ENCODE results near the gene OR8D2.

OR8D2 gene

DNA sequence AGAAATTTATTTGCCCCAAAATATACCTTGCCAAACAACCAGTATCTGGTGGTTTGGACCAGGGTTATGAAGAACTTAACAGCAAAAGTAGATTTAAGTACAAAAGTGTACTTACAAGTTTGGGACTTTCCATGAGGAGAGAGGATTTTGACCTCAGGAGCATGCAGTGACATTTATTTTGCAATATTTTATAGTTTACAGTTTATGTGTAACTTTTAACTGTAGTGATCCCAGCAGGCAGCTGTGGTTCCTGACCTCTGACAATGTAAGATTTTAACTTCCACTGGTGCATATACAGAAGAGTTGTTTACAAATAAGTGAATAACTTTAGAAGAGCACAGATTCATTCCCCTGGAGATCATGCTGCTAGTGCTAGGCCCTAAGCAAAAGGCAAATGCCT lies 12.9 kb downstream of the OR8D2 start:
- TF ChIP-seq, protein P1, sequence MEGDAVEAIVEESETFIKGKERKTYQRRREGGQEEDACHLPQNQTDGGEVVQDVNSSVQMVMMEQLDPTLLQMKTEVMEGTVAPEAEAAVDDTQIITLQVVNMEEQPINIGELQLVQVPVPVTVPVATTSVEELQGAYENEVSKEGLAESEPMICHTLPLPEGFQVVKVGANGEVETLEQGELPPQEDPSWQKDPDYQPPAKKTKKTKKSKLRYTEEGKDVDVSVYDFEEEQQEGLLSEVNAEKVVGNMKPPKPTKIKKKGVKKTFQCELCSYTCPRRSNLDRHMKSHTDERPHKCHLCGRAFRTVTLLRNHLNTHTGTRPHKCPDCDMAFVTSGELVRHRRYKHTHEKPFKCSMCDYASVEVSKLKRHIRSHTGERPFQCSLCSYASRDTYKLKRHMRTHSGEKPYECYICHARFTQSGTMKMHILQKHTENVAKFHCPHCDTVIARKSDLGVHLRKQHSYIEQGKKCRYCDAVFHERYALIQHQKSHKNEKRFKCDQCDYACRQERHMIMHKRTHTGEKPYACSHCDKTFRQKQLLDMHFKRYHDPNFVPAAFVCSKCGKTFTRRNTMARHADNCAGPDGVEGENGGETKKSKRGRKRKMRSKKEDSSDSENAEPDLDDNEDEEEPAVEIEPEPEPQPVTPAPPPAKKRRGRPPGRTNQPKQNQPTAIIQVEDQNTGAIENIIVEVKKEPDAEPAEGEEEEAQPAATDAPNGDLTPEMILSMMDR (IDR thresholded peaks at IDR 0.05; ENCODE audit: low read depth, low read length) = no peak
- Histone ChIP-seq H3K27ac (no peak overlapping the region), H3K27me3 (ENCODE audit: insufficient read depth, low read depth, severe bottlenecking) (no peaks in the 10 kb centered on the region), H3K9me3 (ENCODE audit: severe bottlenecking) (no peaks in the 10 kb centered on the region), H3K4me3 (ENCODE audit: low read depth, low read length) (no peak overlapping the region), H3K36me3 (no peaks in the 10 kb centered on the region)
- DNase-seq = no peak

DNA sequence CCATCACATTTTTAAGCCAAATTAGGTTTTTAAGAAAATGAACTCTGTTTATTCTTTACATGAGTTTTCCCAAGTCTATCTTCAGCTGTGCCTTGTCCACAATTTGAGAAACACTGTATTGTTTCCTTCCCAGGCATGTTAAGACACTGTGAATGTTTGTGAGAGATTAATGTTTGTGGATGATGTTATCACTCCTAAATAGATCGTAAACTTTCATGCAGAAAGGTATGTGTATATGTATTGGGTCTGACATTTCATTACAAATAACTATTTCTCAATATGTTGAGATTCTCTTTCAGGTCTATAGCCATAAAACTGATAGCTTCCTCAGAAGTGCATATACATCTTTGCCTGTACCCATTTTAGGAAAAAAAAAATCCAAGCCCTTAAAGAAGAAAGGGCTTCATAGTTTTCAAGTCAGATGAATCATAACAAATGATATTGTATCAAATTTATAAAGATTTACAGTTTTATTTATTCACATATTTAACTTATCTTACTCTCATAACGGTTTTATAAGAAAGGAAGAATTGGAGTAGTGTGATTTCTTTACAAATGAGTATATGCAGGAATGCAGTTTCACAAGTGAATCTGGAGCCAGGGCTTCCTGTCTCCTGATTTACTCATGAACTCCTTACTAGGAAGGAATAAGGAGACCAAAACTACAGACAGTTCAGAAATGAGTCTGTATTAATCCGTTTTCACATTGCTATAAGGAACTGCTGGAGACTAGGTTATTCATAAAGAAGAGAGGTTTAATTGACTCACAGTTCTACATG lies 17.5 kb downstream of the OR8D2 start:
- Histone ChIP-seq H3K27ac (no peak overlapping the region), H3K27me3 (ENCODE audit: insufficient read depth, low read depth, severe bottlenecking) (no peaks in the 10 kb centered on the region), H3K36me3 (no peaks in the 10 kb centered on the region), H3K4me3 (ENCODE audit: low read depth, low read length) (no peak overlapping the region), H3K9me3 (ENCODE audit: severe bottlenecking) (no peaks in the 10 kb centered on the region)
- TF ChIP-seq, protein P1 (IDR thresholded peaks at IDR 0.05; ENCODE audit: low read depth, low read length) = no peak
- DNase-seq = no peak

GRCh38 chr11:124301548-124301947 lies 18.4 kb downstream of the OR8D2 start:
- Histone ChIP-seq H3K36me3 (no peaks in the 10 kb centered on the region), H3K9me3 (ENCODE audit: severe bottlenecking) (no peaks in the 10 kb centered on the region), H3K27ac (no peak overlapping the region), H3K4me3 (ENCODE audit: low read depth, low read length) (no peak overlapping the region), H3K27me3 (ENCODE audit: insufficient read depth, low read depth, severe bottlenecking) (no peaks in the 10 kb centered on the region)
- DNase-seq = no peak
- TF ChIP-seq, protein P1 (IDR thresholded peaks at IDR 0.05; ENCODE audit: low read depth, low read length) = no peak

GRCh38 chr11:124297921-124298320 lies 22.1 kb downstream of the OR8D2 start:
- Histone ChIP-seq H3K9me3 (ENCODE audit: severe bottlenecking) (no peaks in the 10 kb centered on the region), H3K27me3 (ENCODE audit: insufficient read depth, low read depth, severe bottlenecking) (no peaks in the 10 kb centered on the region)

GRCh38 chr11:124296016-124296415 lies 24.0 kb downstream of the OR8D2 start:
- Histone ChIP-seq H3K27me3 (ENCODE audit: insufficient read depth, low read depth, severe bottlenecking) (no peaks in the 10 kb centered on the region), H3K9me3 (ENCODE audit: severe bottlenecking) (no peaks in the 10 kb centered on the region), H3K36me3 (no peaks in the 10 kb centered on the region), H3K4me3 (ENCODE audit: low read depth, low read length) (no peak overlapping the region), H3K27ac (no peak overlapping the region)
- TF ChIP-seq, protein P1 (IDR thresholded peaks at IDR 0.05; ENCODE audit: low read depth, low read length) = no peak
- no peak for DNase-seq

More at GRCh38 chr11:124297921-124298320, 22.1 kb downstream of the OR8D2 start:
- TF ChIP-seq, protein P1 (IDR thresholded peaks at IDR 0.05; ENCODE audit: low read depth, low read length) = no peak
- Histone ChIP-seq H3K36me3 (no peaks in the 10 kb centered on the region), H3K4me3 (ENCODE audit: low read depth, low read length) (no peak overlapping the region), H3K27ac (no peak overlapping the region)
- no peak for DNase-seq

DNA sequence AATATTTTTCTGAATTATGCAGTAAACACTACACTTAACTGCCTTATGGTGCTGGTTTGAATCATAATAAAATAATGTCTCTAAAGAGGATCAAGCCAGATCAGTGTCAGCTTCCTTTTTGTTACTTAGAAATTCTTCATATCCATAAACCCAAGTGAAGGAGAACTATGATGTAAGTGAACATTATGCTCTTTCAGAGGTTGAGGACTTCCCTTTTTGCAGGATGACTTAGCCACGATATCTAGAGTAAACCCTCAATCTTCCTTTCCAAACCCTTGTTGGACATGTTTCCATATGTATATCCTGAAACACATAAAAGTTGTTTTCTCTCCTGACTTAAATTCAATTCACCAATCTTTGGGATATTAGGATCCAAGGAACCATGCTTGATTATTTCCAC lies 25.3 kb downstream of the OR8D2 start:
- Histone ChIP-seq H3K27ac (no peak overlapping the region), H3K9me3 (ENCODE audit: severe bottlenecking) (no peaks in the 10 kb centered on the region), H3K27me3 (ENCODE audit: insufficient read depth, low read depth, severe bottlenecking) (no peaks in the 10 kb centered on the region), H3K36me3 (no peaks in the 10 kb centered on the region), H3K4me3 (ENCODE audit: low read depth, low read length) (no peak overlapping the region)
- TF ChIP-seq, protein P1 (IDR thresholded peaks at IDR 0.05; ENCODE audit: low read depth, low read length) = no peak
- no peak for DNase-seq

Measured in WERI-Rb-1 (cell line).